Astrocyte (in vitro differentiated cells and primary cell): ENCODE measurements around the gene RNF6. TPM values are rescaled to one million over a fixed set of nuclear protein-coding genes. Genes with fewer than 3 reads are reported as not detected.

ENCODE experiments used
- DNase-seq: peaks from one replicate; pipeline ENCODE4 v3.0.0-alpha.2; 2010; ENCODE audit warnings: low read depth
- FAIRE-seq: peaks from 2 replicates; lab custom pipeline; 2011; peaks lifted over from hg19 to GRCh38; lab: Jason Lieb, UNC
- H2AFZ ChIP-seq: 2 replicates; pipeline ENCODE4 v1.6.0; 2012; ENCODE audit warnings: low read depth, low read length, inconsistent platforms
- H3K27ac ChIP-seq: 2 replicates; pipeline ENCODE4 v1.5.1; 2011; ENCODE audit warnings: low read depth, low read length, inconsistent platforms
- H3K27me3 ChIP-seq: 2 replicates; pipeline ENCODE4 v1.6.0; 2011; ENCODE audit warnings: low read length, inconsistent platforms; ENCODE audit not compliant: insufficient read depth
- H3K36me3 ChIP-seq: 2 replicates; pipeline ENCODE4 v1.5.1; 2011; ENCODE audit warnings: low read length, inconsistent platforms; ENCODE audit not compliant: insufficient read depth
- H3K4me1 ChIP-seq: 2 replicates; pipeline ENCODE4 v1.5.1; 2011; ENCODE audit warnings: low read length, inconsistent platforms; ENCODE audit not compliant: insufficient read depth
- H3K4me2 ChIP-seq: 2 replicates; pipeline ENCODE4 v1.6.0; 2012; ENCODE audit warnings: low read length, inconsistent platforms
- H3K4me3 ChIP-seq: 2 replicates; pipeline ENCODE4 v1.5.1; 2011; ENCODE audit warnings: low read depth, mild to moderate bottlenecking, low read length, inconsistent platforms; ENCODE audit not compliant: insufficient read depth
- H3K79me2 ChIP-seq: 2 replicates; pipeline ENCODE4 v1.6.0; 2012; ENCODE audit warnings: mild to moderate bottlenecking, low read length, inconsistent platforms; ENCODE audit not compliant: insufficient read depth
- H3K9ac ChIP-seq: 2 replicates; pipeline ENCODE4 v1.6.0; 2012; ENCODE audit warnings: mild to moderate bottlenecking, low read length, inconsistent platforms
- H3K9me3 ChIP-seq: 2 replicates; pipeline ENCODE4 v1.5.1; 2012; ENCODE audit warnings: low read depth, mild to moderate bottlenecking, low read length, inconsistent platforms; ENCODE audit not compliant: insufficient read depth
- H4K20me1 ChIP-seq: 2 replicates; pipeline ENCODE4 v1.6.0; 2012; ENCODE audit warnings: low read length, inconsistent platforms; ENCODE audit not compliant: insufficient read depth
- H3K27ac Mint-ChIP-seq: one replicate; pipeline ENCODE4 v1.8.0; 2021; ENCODE audit warnings: mild to moderate bottlenecking, mixed read lengths; ENCODE audit not compliant: unreplicated experiment
- H3K27me3 Mint-ChIP-seq: one replicate; pipeline ENCODE4 v1.8.0; 2021; ENCODE audit warnings: low read depth, mixed read lengths; ENCODE audit not compliant: unreplicated experiment
- H3K36me3 Mint-ChIP-seq: one replicate; pipeline ENCODE4 v1.8.0; 2021; ENCODE audit warnings: low read depth, mixed read lengths; ENCODE audit not compliant: unreplicated experiment
- H3K4me1 Mint-ChIP-seq: one replicate; pipeline ENCODE4 v1.8.0; 2021; ENCODE audit warnings: low read depth, mixed read lengths; ENCODE audit not compliant: unreplicated experiment
- H3K4me3 Mint-ChIP-seq: one replicate; pipeline ENCODE4 v1.8.0; 2021; ENCODE audit warnings: mild to moderate bottlenecking, moderate library complexity, mixed read lengths; ENCODE audit not compliant: unreplicated experiment
- H3K9me3 Mint-ChIP-seq: one replicate; pipeline ENCODE4 v1.8.0; 2021; ENCODE audit warnings: mild to moderate bottlenecking, mixed read lengths; ENCODE audit not compliant: unreplicated experiment
- CTCF ChIP-seq: IDR thresholded peaks from 2 replicates; pipeline ENCODE4 v1.5.1; 2011; ENCODE audit warnings: low read depth, mild to moderate bottlenecking, inconsistent platforms, low read length, moderate library complexity; ENCODE audit not compliant: insufficient read depth
- EZH2 ChIP-seq: IDR thresholded peaks from 2 replicates; pipeline ENCODE4 v1.6.1; 2012; ENCODE audit warnings: mild to moderate bottlenecking, low read length, inconsistent platforms; ENCODE audit not compliant: insufficient read depth
- total RNA-seq: library from RNA; stranded (reverse); gene quantifications from 2 replicates; pipeline ENCODE4 v1.2.1, GENCODE V29; 2021

RNF6 gene
- total RNA-seq, 1 donor from 2014 or later, result 51.7 TPM

- Histone ChIP-seq H2AFZ (no peak overlapping the region), H3K27me3 (no peaks in the 10 kb centered on the region), H3K9me3 (no peaks in the 10 kb centered on the region), H3K4me2 (no peak overlapping the region), H4K20me1 (no peaks in the 10 kb centered on the region), H3K79me2 (no peaks in the 10 kb centered on the region), H3K36me3 (no peaks in the 10 kb centered on the region), H3K4me3 (no peak overlapping the region), H3K4me1 (no peaks in the 10 kb centered on the region), H3K27ac (no peak overlapping the region), H3K9ac (no peak overlapping the region)
- TF ChIP-seq EZH2 (no peak), CTCF (no peak)
- DNase-seq (no peak), FAIRE-seq (no peak)
- Mint-ChIP-seq H3K36me3 (no peaks in the 10 kb centered on the region), H3K27me3 (no peaks in the 10 kb centered on the region), H3K4me1 (peaks cover 2% of the 10 kb centered on the region), H3K9me3 (peaks cover 3% of the 10 kb centered on the region), H3K27ac (no peak overlapping the region), H3K4me3 (no peak overlapping the region)
These were observed 24.0 kb upstream of the RNF6 start for GRCh38 chr13:26246154-26246553.

GRCh38 chr13:26236296-26236695, 14.2 kb upstream of the RNF6 start:
- Mint-ChIP-seq H3K27me3 (peaks cover 1% of the 10 kb centered on the region), H3K9me3 (no peaks in the 10 kb centered on the region), H3K4me3 (no peak overlapping the region), H3K4me1 (no peaks in the 10 kb centered on the region), H3K27ac (no peak overlapping the region), H3K36me3 (no peaks in the 10 kb centered on the region)
- Histone ChIP-seq H3K9me3 (no peaks in the 10 kb centered on the region), H3K36me3 (no peaks in the 10 kb centered on the region), H3K27ac (no peak overlapping the region), H3K4me2 (no peak overlapping the region), H3K27me3 (peaks cover 2% of the 10 kb centered on the region), H3K9ac (no peak overlapping the region), H3K4me3 (no peak overlapping the region), H2AFZ (no peak overlapping the region), H4K20me1 (no peaks in the 10 kb centered on the region), H3K4me1 (no peaks in the 10 kb centered on the region), H3K79me2 (no peaks in the 10 kb centered on the region)
- TF ChIP-seq CTCF (no peak), EZH2 (no peak)
- DNase-seq (peak; percentile 35), FAIRE-seq (no peak)

- FAIRE-seq (no peak), DNase-seq (no peak)
These were observed 8.6 kb upstream of the RNF6 start for GRCh38 chr13:26230703-26231102.

More at GRCh38 chr13:26230703-26231102, 8.6 kb upstream of the RNF6 start:
- H3K9ac ChIP-seq, result no peak overlapping the region
- no peak overlapping the region for H3K27ac ChIP-seq
- H3K4me1 Mint-ChIP-seq, result no peaks in the 10 kb centered on the region
- no peaks in the 10 kb centered on the region for H3K36me3 ChIP-seq
- no peak overlapping the region for H2AFZ ChIP-seq
- H4K20me1 ChIP-seq, result no peaks in the 10 kb centered on the region
- no peaks in the 10 kb centered on the region for H3K9me3 ChIP-seq
- no peaks in the 10 kb centered on the region for H3K9me3 Mint-ChIP-seq
- peaks cover 5% of the 10 kb centered on the region for H3K27me3 Mint-ChIP-seq
- H3K36me3 Mint-ChIP-seq, result peaks cover 2% of the 10 kb centered on the region
- H3K27ac Mint-ChIP-seq, result no peak overlapping the region
- TF ChIP-seq CTCF, result no peak
- no peak for TF ChIP-seq EZH2
- no peak overlapping the region for H3K4me3 Mint-ChIP-seq
- H3K4me2 ChIP-seq, result no peak overlapping the region
- no peak overlapping the region for H3K4me3 ChIP-seq
- no peaks in the 10 kb centered on the region for H3K79me2 ChIP-seq
- peaks cover 4% of the 10 kb centered on the region for H3K27me3 ChIP-seq
- no peaks in the 10 kb centered on the region for H3K4me1 ChIP-seq
